GM21447 (cell line): ENCODE measurements around the gene TMEM129.

Experiments
- ATAC-seq: cut with Tn5 transposase; IDR thresholded peaks from one replicate; pipeline ENCODE4 v1.9.1; 2021; ENCODE audit not compliant: unreplicated experiment

The TMEM129 gene

GRCh38 chr4:1670279-1670678 is 50.8 kb downstream of the TMEM129 start:
- no peak for ATAC-seq

DNA sequence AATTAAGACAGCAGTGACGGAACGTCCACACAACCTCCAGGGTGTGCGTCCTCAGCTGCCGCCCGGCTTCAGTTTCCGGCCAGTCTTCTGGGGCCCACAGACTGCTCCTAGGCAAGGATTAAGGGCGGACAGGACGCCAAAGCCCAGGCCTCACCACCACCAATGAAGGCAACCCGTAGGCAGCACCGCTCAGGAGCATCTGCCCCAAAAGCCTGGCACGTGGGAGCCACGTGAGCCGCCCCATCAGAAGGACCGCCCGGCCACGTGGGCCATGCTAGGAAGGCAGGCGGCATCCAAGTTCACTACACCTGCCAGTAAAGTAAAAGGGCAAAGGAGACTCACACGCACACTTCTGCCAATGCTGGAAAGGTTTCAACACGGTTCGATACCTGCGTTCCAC is 51.3 kb downstream of the TMEM129 start:
- no peak for ATAC-seq

- ATAC-seq, result no peak
Observed at GRCh38 chr4:1669270-1669669, 51.9 kb downstream of the TMEM129 start.

DNA sequence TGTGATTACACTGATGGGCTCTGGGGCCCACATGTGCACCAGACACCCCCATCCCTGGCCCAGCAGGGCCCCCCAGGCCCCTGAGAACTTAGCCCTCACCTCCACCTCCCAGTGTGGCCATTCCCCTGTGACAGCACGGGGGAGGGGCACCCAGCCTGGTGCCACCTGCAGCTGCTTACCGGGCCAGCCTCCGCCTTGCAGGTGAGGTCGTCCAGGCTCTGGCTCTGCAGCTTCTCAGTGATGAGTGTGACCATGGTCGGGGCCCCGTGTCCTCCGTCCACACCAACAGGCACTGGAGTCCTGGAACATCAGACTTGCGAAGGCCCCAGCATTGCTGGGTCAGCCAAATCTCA is 52.7 kb downstream of the TMEM129 start:
- ATAC-seq, result no peak

- ATAC-seq, result no peak
Observed at GRCh38 chr4:1667273-1667672, 53.9 kb downstream of the TMEM129 start.

DNA sequence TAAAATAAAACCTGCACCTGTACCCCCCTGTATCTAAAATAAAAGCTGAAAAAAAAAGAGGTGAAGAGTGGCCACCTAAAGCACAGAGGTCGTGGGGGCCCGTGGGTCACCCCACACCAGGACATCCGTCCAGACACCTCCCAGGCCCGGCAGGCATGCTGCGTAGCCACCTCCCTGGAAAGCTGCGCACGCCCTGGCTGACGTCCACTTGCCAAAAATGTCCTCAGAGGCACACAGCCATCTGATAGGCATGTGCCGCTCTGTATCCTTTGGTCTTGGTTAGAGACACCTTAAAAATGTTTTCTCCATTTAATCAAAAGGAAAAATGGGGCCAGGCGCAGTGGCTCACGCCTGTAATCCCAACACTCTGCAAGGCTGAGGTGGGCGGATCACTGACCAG is 54.7 kb downstream of the TMEM129 start:
- ATAC-seq, result no peak
